Right lung (tissue), 10 donors: ENCODE measurements around the gene MMUT. TPM values are rescaled to one million over a fixed set of nuclear protein-coding genes. Genes with fewer than 3 reads are reported as not detected.
A peak's percentile ranks its signal among the peaks of the same experiment; 100 is the strongest.
"Not testable (repeated sequence)": the region's sequence is repeated elsewhere in the genome, so short reads cannot be mapped to it uniquely, and the experiment has no call there.

Experiments
- DNase-seq, 2 donors: peaks; one replicate each; pipeline ENCODE4 v3.0.0-alpha.2; 2013
- long read RNA-seq, 8 donors: transcript quantifications; one replicate each; lab custom pipeline, GENCODE V29; 2026
- polyA plus RNA-seq, 5 donors: library from polyadenylated mRNA; unstranded; fragments of 120-200 nt; gene quantifications; one replicate each; pipeline versions ENCODE4 v1.2.1 to v1.2.3, GENCODE V29; 2013; ENCODE audit warnings: inconsistent platforms in 1 of 5, low replicate concordance in 1 of 5; ENCODE audit not compliant: insufficient read length in 5 of 5, insufficient read depth in 1 of 5

MMUT gene
- polyA plus RNA-seq, result 10 to 100 TPM; 28.7 to 48.4 (median 37.0) TPM
- long read RNA-seq, donor 1, transcript MUT-201 (13 exons, 3,749 nt), result major isoform, 13 of 37 reads
- long read RNA-seq, donor 1, partial matches to known transcripts, result 24 of 37 reads
- long read RNA-seq, donor 1, other reads (novel, unspliced or antisense), result 0 of 37 reads
- long read RNA-seq, donor 2, transcript MUT-201 (13 exons, 3,749 nt), result major isoform, 8 of 15 reads
- long read RNA-seq, donor 2, partial matches to known transcripts, result 7 of 15 reads
- long read RNA-seq, donor 2, other reads (novel, unspliced or antisense), result 0 of 15 reads
- long read RNA-seq, donor 3, transcript MUT-201 (13 exons, 3,749 nt), result major isoform, 5 of 10 reads
- long read RNA-seq, donor 3, partial matches to known transcripts, result 5 of 10 reads
- long read RNA-seq, donor 3, other reads (novel, unspliced or antisense), result 0 of 10 reads
- long read RNA-seq, donor 4, partial matches to known transcripts, result 0 of 2 reads
- long read RNA-seq, donor 4, other reads (novel, unspliced or antisense), result 0 of 2 reads
- long read RNA-seq, donor 5, transcript MUT-201 (13 exons, 3,749 nt), result major isoform, 5 of 23 reads
- long read RNA-seq, donor 5, partial matches to known transcripts, result 18 of 23 reads
- long read RNA-seq, donor 5, other reads (novel, unspliced or antisense), result 0 of 23 reads
- long read RNA-seq, donor 6, transcript MUT-201 (13 exons, 3,749 nt), result major isoform, 13 of 32 reads
- long read RNA-seq, donor 6, partial matches to known transcripts, result 19 of 32 reads
- long read RNA-seq, donor 6, other reads (novel, unspliced or antisense), result 0 of 32 reads
- long read RNA-seq, donor 7, transcript MUT-201 (13 exons, 3,749 nt), result major isoform, 12 of 33 reads
- long read RNA-seq, donor 7, partial matches to known transcripts, result 21 of 33 reads
- long read RNA-seq, donor 7, other reads (novel, unspliced or antisense), result 0 of 33 reads
- long read RNA-seq, donor 8, transcript MUT-201 (13 exons, 3,749 nt), result major isoform, 5 of 15 reads
- long read RNA-seq, donor 8, partial matches to known transcripts, result 10 of 15 reads
- long read RNA-seq, donor 8, other reads (novel, unspliced or antisense), result 0 of 15 reads

DNA sequence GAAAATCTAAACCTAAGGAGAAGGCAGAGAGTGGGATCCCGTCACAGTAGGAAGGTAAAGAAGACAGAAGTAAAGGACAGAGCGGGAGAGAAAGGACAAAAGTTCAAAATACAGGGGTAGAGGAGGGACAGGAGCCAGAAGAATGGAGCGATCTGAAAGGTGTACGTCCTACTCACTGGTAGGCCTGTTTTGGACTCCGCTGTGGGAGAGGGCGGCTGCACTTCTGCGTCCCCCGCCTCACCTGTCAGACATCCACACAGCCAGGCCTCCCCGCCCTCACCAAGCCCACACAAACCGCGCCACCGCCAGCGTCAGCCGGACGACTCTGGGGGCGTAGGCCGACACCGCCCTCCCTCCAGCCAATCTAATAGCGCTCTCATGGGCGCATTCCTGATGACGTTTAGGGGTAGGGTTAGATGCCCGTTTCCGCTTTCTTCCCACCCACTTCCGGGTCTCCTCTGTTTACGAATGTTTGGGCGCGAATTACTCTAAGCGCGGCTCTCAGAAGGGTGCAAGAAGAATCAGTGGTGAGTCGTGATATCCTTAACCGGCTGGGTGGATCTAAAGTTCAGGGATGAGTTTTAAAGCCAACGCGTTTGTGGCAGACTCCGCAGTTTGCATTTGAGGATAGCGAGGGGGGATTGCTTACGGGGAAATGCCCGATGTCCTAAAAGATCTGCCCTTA lies at the start of gene MMUT, which contains the start of gene CENPQ:
Gene MMUT (minus strand): TSS at position 327 of the 685 bp plus-strand sequence. CDS start 3,787 bp downstream, outside the sequence.
Gene CENPQ (plus strand): TSS at position 444 of the 685 bp plus-strand sequence. CDS start 6,807 bp downstream, outside the sequence.
- peak; percentile 91 to 95 for DNase-seq

- no peak for DNase-seq
These were observed 46.3 kb upstream of the MMUT start for GRCh38 chr6:49509342-49509741.

- no peak for DNase-seq
These were observed 43.6 kb upstream of the MMUT start for GRCh38 chr6:49506569-49507111.

GRCh38 chr6:49504666-49505065 lies 41.6 kb upstream of the MMUT start:
- no peak for DNase-seq

DNA sequence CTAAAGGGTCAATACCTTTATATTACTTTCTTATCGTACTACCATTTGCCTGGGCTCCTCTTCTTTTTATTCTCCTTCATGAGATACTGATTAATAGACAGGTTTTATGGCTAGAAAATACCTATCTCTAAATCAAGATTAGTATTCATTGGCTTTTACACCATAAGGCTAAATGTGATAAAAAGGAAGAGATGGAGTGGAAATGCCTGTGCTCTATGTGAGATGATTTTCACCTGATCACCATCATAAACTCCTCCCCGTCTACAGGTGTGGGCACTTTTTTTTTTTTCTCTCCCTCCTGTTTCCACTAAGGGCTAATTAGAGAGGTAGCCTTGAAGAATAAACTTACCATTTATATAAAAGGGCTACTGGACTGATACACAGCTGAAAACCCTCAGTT lies 36.6 kb upstream of the MMUT start, which contains the start of gene GLYATL3:
Gene GLYATL3 (plus strand): TSS at position 301 of the 400 bp plus-strand sequence. CDS start 12,068 bp downstream, outside the sequence.
- DNase-seq, result no peak

GRCh38 chr6:49499126-49499525 lies 36.1 kb upstream of the MMUT start:
- no peak for DNase-seq

DNA sequence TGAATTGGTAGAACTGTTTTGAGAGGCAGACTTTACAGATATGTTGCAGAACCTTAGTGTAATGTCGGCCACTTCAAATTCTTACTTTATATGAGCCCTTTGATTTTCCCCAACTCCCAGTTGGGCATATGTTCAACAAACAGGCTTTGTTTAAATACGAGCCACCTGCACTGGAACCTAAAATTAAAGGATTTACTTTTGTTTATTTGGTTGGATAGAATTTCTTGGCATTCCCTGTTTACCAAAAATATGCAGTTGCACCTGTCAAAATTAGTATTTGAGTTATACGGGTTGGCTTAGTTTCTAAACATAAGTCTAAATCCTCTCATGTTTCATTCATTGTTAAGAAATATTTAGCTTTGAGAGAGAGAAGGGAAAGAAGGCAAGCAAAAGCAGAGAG lies 34.3 kb upstream of the MMUT start:
- no peak for DNase-seq

- DNase-seq, result no peak
These were observed 27.6 kb upstream of the MMUT start for GRCh38 chr6:49490633-49491032.

DNA sequence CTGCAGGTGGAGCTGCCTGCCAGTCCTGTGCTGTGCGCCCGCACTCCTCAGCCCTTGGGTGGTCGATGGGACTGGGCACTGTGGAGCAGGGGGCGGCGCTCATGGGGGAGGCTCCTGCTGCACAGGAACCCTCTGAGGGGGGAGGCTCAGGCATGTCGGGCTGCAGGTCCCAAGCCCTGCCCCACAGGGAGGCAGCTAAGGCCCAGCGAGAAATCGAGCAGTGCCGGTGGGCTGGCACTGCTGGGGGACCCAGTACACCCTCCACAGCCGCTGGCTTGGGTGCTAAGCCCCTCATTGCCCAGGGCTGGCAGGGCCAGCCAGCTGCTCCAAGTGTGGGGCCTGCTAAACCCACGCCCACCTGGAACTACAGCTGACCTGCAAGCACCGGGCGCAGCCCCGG lies 20.3 kb upstream of the MMUT start:
- DNase-seq, result not testable (repeated sequence)

DNA sequence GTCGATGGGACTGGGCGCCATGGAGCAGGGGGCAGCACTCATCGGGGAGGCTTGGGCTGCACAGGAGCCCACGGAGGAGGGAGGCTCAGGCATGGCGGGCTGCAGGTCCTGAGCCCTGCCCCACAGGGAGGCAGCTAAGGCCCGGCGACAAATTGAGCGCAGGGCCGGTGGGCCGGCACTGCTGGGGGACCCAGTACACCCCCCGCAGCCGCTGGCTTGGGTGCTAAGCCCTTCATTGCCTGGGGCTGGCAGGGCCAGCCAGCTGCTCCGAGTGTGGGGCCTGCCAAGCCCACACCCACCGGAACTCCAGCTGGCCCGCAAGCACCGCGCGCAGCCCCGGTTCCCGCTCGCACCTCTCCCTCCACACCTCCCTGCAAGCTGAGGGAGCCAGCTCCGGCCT lies 18.8 kb upstream of the MMUT start:
- not testable (repeated sequence) for DNase-seq

DNA sequence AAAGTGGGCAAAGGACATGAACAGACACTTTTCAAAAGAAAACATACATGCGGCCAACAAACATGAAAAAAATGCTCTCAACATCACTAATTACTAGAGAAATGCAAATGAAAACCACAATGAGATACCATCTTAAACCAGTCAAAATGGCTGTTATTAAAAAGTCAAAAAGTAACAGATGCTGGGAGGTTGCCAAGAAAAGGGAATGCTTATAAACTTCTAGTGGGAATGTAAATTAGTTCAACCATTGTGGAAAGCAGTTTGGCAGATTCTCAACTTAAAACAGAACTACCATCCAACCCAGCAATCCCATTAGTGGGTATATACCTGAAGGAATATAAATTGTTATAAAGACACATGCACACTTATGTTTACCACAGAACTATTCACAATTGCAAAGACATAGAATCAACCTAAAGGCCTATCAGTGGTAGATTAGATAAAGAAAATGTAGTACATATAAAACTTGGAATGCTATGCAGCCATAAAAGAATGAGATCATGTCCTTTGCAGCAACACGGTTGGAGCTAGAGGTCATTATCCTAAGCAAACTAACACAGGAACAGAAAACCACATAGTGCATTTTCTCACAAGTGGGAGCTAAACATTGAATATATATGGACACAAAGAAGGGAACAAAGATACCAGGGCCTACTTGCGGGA lies 16.4 kb upstream of the MMUT start:
- no peak for DNase-seq

DNA sequence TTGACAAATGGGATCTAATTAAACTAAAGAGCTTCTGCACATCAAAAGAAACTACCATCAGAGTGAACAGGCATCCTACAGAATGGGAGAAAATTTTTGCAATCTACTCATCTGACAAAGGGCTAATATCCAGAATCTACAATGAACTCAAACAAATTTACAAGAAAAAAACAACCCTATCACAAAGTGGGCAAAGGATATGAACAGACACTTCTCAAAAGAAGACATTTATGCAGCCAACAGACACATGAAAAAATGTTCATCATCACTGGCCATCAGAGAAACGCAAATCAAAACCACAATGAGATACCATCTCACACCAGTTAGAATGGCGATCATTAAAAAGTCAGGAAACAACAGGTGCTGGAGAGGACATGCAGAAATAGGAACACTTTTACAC lies 13.5 kb upstream of the MMUT start:
- DNase-seq, result not testable (repeated sequence)

- DNase-seq, result no peak
These were observed 5.0 kb upstream of the MMUT start for GRCh38 chr6:49468042-49468441.

DNA sequence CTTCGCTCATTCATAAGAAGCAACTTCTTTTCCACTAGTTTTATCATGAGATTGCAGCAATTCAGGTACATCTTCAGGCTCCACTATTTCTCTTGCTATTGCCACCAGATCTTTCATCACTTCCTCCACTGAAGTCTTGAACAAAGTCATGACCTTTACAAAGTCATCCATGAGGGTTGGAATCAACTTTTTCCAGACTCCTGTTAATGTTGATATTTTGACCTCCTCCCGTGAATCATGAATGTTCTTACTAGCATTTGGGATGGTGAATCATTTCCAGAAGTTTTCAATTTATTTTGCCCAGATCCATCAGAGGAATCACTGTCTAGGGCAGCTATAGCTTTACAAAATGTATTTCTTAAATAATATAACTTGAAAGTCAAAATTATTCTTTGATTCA lies 1.6 kb upstream of the MMUT start:
- no peak for DNase-seq

GRCh38 chr6:49463612-49463967 lies 537 bp upstream of the MMUT start:
- DNase-seq, result no peak

- DNase-seq, result peak in 1 of 2 donors; percentile 15
These were observed 490 bp downstream of the MMUT start for GRCh38 chr6:49462599-49462926.

- peak; percentile 6 to 15 for DNase-seq
These were observed 982 bp downstream of the MMUT start for GRCh38 chr6:49462071-49462470.

- no peak for DNase-seq
These were observed 5.3 kb downstream of the MMUT start for GRCh38 chr6:49457771-49458170.

- no peak for DNase-seq
These were observed 8.0 kb downstream of the MMUT start for GRCh38 chr6:49454787-49455709.
